ENCODE data around the gene AKAP8.
"Not testable (repeated sequence)": the region's sequence is repeated elsewhere in the genome, so short reads cannot be mapped to it uniquely, and the experiment has no call there.

AKAP8 gene

DNA sequence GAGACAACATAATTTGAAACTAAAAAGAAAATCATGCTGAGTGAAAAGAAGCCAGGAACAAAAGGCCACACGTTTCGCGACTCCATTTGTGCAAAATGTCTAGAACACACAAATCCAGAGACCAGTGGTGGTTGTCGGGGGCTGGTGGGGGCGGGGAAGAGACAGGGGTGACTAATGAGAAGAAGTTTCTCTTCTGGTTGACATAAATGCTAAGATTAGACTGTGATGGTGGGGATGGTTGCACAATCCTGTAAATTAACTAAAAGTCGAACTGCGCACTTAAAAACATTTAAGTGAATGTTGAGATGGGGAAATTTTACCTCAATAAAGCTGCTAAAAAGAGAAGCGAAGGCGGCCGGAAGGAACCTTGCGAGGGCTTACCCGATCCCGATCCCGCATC is 7.1 kb downstream of the AKAP8 start:
- DNase-seq, result no peak

DNA sequence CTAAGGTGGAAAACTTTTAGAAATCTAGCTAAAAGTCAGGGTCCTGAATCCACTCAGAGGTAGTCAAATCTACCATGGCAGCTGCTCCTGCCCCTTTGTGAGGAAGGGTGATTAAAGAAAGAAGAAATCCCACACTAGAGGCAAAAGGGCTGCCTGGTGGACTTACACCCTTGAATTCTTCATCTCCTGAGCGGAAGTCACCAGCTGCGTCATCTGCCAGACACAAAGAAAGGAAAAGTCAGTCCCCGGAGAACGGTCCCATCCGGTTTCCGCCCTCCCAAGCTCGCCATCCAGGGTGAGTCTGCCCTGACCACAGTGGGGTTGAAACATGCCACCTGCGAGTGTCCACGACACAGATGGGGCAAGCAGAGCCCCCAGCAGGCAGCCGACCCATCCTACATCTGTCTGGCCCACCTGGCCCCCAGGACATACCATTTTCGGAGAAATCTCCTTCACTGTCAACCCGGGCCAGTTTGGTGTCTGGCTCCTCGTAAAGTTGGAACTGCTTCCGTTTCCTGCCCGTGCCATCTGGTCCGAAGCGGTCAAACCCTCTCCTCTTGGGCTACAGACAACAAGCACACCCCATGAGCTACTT is 7.7 kb downstream of the AKAP8 start:
- no peak for DNase-seq

DNA sequence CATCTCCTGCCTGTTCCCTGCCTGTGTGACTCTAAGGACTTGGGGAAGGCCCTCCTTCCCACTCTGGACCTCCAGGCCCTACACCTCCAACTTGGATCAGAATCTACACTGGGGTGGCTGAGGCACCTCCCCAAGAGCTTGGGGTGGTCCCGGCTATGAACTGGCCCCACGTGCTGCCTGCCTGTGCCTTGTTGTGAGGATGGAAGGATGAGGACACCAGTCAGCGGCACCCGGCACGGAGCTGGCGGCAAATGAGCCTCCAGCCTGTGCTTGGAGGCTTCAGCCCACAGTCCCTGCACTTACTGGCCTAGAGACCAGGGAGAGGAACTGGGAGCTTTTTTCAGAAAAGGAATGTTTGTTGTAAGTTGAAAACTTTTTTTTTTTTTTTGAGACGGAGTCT is 8.5 kb downstream of the AKAP8 start:
- no peak for DNase-seq

DNA sequence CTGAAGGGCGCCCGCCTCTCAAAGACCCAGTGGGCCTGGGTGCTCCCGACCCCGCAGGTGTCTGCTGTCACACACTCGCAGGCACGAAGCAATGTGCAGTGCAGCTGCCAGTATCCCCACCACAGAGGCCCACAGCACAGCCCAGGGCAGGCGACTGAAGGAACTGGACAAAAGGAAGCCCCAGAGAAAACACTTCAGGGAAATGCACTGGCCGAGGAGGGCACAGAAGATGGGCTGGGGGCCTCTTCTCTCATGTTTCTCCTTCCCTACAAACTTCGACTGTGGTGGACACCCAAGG is 10.0 kb downstream of the AKAP8 start:
- DNase-seq, result no peak

DNA sequence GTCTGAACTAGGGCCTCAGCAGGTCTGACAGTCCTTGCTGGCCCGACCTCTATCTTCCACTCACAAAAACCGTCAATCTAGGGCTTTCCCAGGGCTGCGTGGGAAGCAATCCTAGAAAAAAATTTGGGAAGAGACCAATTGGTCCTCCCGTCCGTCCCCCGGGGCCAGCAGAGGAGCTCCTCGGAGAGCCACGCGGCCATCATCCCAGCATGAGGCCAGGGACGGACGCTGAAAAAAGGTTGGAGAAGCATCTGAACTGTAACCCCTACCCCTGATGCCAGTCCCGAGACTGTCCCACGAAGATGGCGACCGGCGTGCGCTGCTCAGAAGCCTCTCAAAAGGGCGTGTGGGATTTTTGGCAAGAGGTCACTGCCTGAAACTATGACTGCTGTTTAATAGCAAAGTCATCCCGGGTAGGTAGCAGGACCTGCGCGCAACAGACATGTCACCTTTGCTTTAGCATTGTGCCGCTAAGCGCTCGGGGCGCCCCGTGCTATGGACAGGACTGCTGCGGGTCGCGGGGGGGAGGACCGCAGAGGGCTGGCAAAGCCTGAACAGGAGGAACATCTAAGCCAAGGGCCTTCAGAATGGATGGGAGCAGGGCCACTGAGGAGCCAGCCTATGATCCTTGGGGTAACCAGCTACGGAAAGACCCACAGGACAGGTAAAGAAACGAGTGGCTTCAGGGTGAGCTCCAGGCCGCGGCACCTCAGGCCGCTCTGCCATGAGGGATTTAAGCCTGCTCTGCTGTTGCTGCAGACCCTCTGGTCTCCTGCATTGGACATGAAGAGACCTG is 10.6 kb downstream of the AKAP8 start:
- no peak for DNase-seq

DNA sequence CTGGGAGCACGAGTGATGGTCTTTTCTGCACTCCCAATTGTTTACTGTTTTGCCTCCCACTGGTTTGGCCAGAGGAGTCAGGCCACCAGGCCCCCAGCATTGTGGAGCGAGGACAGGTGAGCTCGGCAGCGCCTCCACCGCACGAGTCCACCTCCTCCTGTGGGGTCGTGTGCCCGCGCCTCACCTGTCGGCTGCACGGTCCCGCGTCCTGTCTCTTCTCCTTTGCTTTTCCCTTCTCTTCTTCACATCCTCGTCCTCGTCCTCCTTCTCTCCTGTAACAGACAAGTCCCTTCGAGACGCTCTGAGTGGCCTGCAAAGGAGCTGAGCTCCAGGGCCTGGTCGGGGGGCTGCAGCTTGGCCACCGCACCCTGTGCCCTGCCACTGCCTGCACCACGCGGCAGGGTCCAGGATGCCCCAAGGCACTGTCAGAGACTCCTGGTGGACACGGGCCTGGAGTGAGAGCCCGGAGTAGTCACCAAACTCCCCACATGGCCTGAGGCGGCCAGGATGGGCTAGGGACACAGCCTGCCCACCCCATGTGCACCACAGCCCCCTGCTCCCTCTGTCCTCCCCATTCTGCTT is 11.4 kb downstream of the AKAP8 start:
- DNase-seq, result no peak

DNA sequence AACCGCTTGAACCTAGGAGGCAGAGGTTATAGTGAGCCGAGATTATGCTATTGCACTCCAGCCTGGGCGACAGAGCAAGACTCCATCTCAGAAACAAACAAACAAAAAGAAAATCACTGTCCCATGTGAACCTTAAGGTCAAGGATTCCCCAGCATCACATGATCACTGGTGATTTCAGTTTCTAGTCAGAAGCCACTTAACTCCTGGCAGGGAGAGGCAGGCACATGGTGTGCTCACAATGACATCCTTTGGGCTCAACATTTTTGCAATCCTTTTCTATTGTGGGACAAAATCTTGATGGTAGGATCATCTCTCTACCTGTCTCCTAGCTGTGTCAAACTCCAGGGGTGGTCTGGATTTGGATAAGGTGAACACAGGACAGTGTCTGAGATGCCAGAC is 12.1 kb downstream of the AKAP8 start:
- no peak for DNase-seq

DNA sequence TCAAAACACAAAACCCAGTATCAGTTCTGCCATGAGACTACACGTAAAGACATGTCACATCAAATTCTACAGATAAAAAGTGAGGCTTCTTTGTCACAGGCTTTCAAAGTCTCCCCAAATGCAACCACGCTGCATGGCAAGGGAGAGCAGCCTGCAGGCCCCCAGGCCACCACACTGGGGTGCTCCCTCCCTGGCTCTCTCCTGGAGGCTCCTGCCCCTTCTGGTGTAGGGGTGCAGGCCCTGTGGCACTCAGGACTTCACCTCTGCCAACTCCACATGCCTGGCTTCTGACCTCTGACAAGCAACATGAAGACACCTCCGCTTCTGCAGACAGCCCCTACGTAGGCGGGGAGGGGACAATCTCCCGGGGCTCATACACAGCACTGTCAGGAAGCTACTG is 14.3 kb downstream of the AKAP8 start:
- DNase-seq, result no peak

DNA sequence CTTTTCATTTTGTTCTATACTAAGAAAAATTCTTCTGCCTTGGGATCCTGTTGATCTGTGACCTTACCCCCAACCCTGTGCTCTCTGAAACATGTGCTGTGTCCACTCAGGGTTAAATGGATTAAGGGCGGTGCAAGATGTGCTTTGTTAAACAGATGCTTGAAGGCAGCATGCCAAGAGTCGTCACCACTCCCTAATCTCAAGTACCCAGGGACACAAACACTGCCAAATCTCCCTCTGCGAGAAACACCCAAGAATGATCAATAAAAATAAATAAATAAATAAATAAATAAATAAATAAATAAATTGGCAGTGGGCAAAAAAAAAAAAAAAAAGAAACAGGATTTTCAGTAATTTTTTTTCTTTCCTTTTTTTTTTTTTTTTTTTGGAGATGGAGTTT is 15.8 kb downstream of the AKAP8 start:
- DNase-seq, result not testable (repeated sequence)

DNA sequence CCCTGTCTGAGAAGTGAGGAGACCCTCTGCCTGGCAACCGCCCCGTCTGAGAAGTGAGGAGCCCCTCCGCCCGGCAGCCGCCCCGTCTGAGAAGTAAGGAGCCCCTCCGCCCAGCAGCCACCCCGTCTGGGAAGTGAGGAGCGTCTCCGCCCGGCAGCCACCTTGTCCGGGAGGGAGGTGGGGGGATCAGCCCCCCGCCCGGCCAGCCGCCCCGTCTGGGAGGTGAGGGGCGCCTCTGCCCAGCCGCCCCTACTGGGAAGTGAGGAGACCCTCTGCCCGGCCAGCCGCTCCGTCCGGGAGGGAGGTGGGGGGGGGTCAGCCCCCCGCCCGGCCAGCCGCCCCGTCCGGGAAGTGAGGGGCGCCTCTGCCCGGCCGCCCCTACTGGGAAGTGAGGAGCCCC is 16.5 kb downstream of the AKAP8 start:
- DNase-seq, result not testable (repeated sequence)

DNA sequence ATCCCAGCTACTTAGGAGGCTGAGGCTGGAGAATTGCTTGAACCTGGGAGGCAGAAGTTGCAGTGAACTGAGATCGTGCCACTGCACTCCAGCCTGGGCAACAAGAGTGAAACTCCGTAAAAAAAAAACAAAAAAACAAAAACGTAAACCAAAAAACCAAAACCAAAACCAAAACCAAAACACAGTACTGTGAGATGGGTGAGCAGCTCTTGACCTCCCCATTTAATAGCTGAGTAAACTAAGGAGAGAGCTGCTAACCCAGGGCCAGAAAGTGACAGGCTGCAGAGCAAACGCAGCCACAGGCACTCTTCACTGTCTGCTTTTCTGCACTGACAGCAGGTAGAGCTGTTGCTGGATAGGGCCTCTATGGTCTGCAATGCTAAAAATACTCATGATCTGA is 19.6 kb downstream of the AKAP8 start:
- DNase-seq, result not testable (repeated sequence)

DNA sequence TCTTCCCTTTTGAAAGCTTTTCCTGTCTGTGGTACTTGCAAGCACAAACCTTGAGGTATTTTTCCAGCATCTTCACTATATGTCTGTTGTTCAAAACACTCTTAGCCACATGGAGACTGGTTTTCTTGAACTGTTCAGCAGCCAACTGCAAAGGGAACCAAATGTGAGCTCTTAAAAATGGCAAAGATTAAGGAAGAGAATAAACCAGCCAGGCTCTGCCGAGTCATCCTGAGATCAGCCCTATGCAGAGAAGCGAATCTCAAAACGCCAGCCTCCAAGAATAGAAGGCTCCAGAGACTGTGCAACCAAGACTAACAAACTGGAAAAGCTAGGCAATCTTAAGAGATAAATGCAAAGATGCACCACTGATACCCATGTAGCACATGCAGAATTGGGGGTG is 20.7 kb downstream of the AKAP8 start:
- no peak for DNase-seq

DNA sequence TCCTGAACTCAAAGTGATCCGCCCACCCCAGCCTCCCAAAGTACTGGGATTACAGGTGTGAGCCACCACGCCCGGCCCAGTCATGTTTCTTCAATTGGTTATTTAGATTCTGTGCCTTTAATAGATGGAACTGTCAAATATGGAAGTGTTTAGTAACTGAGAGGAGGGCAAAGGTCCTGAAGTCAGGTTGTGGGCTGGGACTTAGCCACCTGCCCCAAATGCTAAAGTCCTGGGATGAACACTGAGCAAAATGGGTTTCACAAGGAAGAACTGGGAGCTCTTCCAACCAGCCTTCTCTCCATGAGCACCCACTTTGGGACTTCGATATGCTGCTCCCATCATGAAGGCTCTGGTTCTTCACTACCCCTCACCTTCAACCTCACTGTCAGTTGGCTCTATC is 21.7 kb downstream of the AKAP8 start:
- DNase-seq, result no peak

DNA sequence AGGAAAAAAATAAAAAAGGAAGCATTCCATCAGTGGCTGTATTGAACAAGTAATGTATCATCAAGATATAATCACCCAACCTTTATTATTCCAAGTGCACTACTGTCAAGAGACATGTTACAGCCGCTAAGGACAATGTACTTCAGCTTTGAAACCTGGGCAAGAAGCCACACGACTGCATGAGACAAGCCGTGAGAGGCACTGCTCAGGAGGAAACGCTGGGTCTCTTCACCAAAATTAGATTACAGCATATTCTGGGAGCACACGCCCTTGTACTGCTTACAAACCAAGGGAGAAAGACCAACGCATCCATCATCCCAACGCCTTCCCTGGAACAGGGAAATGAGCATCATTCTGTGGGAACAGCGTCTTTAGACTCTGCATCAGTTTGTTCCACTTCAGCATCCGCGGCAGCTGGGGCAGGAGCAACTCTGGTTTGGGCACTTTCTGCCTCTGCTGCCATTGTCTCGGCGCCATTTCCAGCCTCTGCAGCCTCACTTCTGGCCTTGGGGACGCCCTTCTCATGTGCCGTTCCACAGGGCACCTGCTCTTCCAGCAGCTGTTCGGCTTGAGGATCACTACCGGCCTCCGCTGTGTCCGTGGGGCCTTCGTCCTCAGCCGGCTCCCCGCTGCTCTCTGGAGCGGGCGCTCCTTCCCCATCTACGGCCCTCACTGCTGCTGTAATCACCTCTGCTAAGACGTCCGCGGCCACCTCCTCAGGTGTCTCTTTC is 24.9 kb downstream of the AKAP8 start:
- no peak for DNase-seq

DNA sequence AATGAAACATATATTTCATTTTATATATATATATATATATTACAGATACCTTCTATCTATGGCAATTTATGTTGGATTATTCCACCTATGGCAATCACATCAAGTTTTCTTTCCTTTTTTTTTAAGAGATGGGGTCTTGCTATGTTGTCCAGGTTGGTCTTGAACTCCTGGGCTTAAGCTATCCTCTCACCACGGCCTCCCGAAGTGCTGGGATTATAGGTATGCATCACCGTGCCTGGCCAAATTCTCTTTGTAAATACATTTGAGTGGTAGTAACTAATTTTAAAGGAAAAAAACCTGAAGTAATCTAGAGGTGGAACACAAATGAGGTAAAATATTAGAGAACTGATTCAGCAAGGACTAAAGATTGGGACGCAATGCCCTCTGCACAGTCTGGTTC is 25.7 kb downstream of the AKAP8 start:
- no peak for DNase-seq

DNA sequence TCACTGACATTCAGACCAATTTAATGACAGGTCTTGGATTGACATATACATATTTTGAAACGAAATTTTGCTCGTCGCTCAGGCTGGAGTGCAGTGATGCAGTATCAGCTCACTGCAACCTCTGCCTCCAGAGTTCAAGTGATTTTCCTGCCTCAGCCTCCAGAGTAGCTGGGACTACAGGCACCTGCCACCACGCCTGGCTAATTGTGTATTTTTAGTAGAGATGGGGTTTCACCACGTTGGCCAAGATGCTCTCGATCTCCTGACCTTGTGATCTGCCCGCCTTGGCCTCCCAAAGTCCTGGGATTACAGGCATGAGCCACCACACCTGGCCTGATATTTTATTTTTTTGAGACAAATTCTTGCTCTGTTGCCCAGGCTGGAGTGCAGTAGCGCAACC is 27.1 kb downstream of the AKAP8 start:
- not testable (repeated sequence) for DNase-seq

DNA sequence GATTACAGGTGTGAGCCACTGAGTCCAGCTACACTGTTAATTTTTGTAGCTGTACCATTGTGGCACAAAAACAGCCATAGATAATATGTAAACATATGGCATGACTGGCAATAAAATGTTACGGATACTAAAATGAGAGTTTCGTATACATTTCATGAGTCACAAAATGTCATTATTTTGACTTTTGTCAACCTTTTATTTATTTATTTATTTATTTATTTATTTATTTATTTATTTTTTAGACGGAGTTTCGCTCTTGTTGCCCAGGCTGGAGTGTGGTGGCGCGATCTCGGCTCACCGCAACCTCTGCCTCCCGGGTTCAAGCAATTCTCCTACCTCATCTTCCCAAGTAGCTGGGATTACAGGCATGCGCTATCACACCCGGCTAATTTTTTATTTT is 38.3 kb downstream of the AKAP8 start:
- DNase-seq, result not testable (repeated sequence)

DNA sequence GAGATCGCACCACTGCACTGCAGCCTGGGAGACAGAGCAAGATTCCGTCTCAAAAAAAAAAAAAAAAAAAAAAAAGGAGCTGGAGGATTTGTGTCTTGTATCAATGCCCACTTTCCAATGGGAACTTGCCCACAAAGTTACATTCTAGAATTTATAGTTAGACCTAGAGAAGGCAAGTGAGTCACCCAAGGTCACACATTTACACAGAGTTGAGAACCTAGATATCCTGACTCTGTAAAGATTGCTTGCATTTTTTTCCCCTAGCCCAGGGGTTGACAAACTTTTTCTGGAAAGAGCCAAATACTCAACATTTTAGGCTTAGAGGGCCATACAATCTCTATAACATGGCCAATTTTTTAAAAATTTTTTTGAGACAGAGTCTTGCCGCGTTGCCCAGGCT is 39.5 kb downstream of the AKAP8 start:
- no peak for DNase-seq

DNA sequence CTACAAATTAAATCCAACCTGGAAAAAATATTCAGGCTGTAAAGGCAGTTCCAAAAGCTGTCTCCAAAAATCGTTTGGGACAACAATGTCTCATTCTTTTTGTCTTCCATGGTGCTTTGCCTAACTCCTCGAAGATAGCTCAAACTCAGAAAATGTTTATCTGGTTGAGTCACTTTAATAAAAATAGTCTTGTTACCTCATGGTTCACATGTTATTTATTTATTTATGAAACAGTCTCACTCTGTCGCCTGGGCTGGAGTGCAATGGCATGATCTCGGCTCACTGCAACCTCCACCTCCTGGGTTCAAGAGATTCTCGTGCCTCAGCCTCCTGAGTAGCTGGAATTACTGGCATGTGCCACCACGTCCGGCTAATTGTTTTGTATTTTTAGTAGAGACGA is 42.4 kb downstream of the AKAP8 start:
- no peak for DNase-seq

DNA sequence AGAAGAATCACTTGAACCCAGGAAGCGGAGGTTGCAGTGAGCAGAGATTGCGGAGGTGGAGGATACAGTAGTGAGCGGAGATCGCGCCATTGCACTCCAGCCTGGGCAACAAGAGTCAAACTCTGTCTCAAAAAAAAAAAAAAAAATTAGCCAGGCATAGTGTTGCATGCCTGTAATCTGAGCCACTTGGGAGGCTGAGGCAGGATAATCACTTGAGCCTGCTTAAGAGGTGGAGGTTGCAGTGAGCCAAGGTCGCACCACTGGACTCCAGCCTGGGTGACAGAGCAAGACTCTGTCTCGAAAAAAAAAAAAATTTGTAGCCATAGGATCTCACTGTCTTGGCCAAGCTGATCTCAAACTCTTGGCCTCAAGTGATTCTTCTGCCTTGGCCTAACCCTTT is 43.6 kb downstream of the AKAP8 start:
- not testable (repeated sequence) for DNase-seq

DNA sequence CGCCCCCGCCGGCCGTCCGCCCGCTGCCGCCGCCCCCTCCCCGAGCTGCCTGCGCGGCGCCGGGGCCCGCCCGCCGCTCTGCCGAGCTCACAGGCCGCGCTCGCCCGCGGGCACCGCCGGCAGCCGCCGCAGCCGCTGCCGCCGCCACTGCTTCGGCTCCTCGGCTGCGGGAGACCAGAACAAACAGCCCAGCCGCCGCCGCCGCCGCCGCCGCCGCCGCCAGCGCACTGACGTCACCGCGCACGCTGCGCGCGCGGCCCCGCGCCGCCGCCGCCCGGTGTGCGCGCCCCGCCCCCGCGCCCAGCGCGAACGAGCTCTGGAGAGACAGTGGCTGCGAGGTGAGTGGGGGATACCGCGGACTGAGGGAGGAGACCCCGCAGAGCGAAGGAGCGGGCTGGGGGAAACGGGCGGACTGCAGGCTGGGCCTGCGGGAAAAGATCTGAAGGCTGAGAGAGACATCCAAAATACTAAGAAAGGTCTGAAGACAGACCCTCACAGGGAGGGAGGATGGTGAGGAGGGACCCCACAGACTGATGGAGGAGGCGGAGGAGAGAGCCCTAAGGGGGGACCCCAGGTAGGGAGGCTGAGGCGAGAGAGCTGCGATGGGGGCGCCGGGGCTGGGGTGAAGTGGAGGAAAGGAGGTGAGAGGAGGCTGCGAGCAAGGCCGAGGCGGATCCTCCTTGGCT is 47.1 kb downstream of the AKAP8 start, which contains the start of gene BRD4:
Gene BRD4, minus strand, starts transcription at position 229 of the 686 bp plus-strand sequence. CDS start 59,440 bp downstream, outside the sequence.
- DNase-seq, result no peak

DNA sequence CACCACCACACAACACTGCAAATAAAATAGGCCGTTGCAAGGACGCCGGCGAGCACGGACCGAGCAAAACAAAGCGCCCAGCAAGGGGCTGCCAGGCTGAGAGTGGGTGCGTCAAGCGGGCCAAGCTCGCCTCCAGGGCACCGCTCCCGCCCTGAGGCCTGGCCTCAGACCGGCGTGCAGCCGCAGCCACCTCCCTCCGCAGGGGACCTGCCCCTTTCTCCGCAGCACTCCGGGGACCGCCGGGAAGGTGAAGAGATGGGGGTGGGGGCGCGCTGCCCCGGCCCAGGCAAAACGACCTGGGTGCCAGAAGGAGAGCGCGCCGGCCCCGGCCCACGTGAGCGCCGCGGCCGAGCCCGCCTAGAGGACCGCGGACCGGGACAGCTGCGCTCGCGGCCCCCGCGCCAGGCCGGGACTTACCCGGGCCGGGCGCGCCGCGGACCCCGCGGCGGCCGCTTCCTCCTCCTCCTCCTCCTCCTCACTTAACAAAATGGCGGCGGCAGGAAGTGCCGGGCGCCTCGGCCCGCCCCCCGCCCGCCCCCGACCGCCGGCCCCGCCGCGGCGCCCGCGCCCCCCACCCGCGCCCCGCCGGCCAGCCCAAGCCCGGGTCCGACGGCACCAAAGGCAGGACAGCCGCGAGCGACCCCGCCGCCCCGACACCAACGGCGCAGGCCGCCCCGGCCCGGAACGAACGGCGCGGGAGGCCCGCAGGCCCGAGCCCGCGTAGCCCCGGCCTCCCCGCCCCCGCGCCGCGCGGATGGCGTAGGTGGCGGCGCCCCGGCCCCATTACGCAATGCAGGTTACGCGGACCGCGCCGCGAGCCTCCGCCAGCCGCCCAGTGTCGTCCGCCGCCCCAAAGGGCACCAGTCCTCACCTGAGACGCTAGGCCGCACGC is 47.9 kb downstream of the AKAP8 start:
- peak; percentile 3 for DNase-seq

Measured in NCI-H446 treated with DMSO at 0.1 percent for 48 hours (cell line).